Measurements from ENCODE around the gene XXYLT1.
A peak's percentile ranks its signal among the peaks of the same experiment; 100 is the strongest.
"Not testable (repeated sequence)": the region's sequence is repeated elsewhere in the genome, so short reads cannot be mapped to it uniquely, and the experiment has no call there.

The XXYLT1 gene

GRCh38 chr3:195186710-195187047 is 84.3 kb downstream of the XXYLT1 start:
- not testable (repeated sequence) for DNase-seq (ENCODE audit: low read depth in 4 of 4, low spot score in 1 of 4)

- no peak for DNase-seq (ENCODE audit: low read depth in 4 of 4, low spot score in 1 of 4)
These were observed 84.8 kb downstream of the XXYLT1 start for GRCh38 chr3:195186041-195186709.

- no peak for DNase-seq (ENCODE audit: low read depth in 4 of 4, low spot score in 1 of 4)
These were observed 85.4 kb downstream of the XXYLT1 start for GRCh38 chr3:195185583-195185982.

- no peak for DNase-seq (ENCODE audit: low read depth in 4 of 4, low spot score in 1 of 4)
These were observed 86.1 kb downstream of the XXYLT1 start for GRCh38 chr3:195184716-195185421.

DNA sequence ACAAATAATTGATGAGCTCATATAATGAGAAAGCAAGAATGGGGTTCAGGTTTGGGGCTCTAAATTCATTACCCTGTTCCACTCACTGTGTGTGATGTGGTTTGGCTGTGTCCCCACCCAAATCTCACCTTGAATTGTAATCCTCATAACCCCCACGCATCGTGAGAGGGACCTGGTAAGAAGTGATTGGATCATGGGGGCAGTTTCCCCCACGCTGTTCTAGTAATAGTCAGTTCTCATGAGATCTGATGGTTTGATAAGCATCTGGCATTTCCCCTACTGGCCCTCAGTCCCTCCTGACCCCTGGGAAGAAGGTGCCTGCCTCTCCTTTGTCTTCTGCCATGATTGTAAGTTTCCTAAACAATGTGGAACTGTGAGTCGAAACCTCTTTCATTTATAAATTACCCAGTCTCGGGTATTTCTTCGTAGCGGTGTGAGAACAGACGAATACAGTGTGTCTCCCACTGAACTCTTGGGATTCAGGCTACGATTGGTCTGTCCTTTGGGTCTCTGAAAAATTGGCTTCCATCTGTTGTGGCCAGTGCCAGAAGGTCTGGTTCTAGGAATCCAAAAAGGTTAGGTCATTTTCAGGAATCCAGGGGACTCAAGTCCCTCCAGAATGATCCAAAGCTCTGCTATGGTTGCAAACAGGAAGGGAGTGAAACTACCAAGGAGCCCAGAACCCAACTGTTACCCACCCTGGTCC is 87.7 kb downstream of the XXYLT1 start:
- peak in 1 of 4 experiments; percentile 21 for DNase-seq (ENCODE audit: low read depth in 4 of 4, low spot score in 1 of 4)

- DNase-seq (ENCODE audit: low read depth in 4 of 4, low spot score in 1 of 4), result no peak
These were observed 88.5 kb downstream of the XXYLT1 start for GRCh38 chr3:195182470-195182795.

DNA sequence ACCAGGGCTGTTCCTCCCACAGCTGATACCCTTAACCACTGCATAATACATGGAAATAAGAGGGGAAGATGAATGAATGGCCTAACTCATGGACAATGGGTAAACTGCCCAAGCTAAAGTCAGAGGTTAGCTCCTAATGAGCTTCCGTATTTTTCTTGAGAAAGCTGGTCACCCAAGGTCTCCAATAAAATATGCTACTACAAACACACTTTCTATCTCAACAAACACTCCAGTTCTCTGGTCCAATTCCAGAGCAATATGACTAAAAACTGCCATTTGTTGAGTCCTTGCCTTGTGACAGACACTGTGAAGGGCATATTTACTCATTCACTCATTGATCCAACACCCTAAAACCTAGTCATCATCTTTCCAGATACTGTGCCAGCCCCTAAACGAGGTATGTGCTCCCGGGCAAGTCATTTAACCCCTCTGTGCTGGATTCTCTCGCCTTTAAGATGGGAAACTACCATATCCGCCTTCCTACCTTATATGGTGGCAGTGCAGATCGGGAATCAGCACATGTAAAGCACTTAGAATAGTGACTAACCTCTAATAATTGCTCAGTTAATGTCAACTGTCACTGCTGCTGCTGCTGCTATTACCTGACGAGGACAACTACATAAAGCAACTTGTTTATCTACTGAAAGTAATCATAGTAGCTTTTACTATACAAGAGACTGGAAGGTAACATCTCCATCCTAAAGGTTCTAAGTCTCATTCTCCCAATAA is 89.1 kb downstream of the XXYLT1 start:
- no peak for DNase-seq (ENCODE audit: low read depth in 4 of 4, low spot score in 1 of 4)

GRCh38 chr3:195181113-195181498 is 89.9 kb downstream of the XXYLT1 start:
- DNase-seq (ENCODE audit: low read depth in 4 of 4, low spot score in 1 of 4), result no peak

DNA sequence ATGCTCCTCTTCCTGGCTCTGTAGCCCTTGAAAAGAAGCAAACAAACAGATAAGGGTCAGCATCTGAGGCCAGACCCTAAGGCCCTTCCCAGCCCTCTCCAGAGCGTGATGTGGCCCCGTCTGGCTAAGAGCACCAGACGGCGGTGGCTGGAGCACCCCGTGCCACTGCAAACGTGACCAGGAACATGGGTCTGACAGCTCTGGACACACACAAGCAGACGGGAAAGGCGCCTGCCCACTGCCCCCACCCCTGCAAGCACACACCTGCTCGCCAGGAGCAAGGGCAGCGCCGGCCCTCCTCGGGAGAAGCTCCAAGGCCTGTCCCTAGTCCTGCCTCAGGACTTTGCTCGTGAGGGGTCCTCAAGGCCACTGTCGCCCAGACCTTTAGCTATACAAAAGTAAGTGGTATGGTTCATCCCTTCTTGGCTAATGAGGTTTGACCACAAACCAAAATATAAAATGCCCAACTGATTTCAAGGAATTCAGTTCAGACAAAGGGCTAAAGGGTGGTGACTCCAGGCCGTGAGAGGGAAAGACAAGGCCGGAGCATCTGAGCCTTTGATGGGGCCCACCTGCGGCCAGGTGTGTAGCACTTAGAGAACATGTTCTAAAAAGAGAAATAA is 90.4 kb downstream of the XXYLT1 start:
- no peak for DNase-seq (ENCODE audit: low read depth in 4 of 4, low spot score in 1 of 4)

- no peak for DNase-seq (ENCODE audit: low read depth in 4 of 4, low spot score in 1 of 4)
These were observed 91.0 kb downstream of the XXYLT1 start for GRCh38 chr3:195179776-195180489.

DNA sequence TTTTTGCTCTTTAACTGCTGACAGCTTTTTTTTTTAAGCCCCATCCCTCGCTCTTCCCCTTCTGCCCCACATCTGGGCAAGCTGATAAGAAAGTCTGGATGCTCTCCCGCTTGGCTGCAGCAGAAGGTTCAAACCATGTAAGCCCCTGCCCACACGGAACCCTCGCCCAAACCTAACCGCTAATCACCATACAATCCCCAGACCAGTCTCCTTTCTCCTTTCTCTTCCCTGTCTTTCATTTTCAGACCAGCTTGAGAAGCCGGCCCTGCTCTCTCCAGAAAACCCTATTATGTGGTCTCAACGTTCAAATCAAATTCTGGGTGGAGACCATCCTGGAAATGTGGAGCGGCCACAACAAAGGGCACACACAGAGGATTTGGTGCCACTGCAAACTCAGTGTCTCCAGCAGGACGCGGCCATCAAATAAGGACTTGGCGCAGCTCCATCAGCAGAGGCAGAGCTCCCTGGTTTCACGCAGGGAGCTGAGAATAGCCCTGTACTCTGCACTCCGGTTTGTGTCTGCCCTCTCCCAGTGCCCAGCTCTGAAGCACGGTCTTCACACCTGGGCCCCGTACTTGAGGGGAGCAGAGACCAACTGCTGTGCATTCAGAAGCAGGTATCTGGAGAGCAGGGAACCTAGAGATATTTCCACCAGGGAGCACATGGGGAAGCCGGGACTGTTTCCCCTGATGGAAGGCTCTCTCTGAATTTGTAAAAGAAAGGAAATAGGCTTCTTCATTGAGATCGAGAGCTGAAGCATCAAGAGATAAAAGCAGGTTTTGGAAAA is 92.6 kb downstream of the XXYLT1 start:
- DNase-seq (ENCODE audit: low read depth in 4 of 4, low spot score in 1 of 4), result no peak

GRCh38 chr3:195177422-195178123 is 93.4 kb downstream of the XXYLT1 start:
- DNase-seq (ENCODE audit: low read depth in 4 of 4, low spot score in 1 of 4), result no peak

GRCh38 chr3:195176776-195177175 is 94.2 kb downstream of the XXYLT1 start:
- DNase-seq (ENCODE audit: low read depth in 4 of 4, low spot score in 1 of 4), result no peak

DNA sequence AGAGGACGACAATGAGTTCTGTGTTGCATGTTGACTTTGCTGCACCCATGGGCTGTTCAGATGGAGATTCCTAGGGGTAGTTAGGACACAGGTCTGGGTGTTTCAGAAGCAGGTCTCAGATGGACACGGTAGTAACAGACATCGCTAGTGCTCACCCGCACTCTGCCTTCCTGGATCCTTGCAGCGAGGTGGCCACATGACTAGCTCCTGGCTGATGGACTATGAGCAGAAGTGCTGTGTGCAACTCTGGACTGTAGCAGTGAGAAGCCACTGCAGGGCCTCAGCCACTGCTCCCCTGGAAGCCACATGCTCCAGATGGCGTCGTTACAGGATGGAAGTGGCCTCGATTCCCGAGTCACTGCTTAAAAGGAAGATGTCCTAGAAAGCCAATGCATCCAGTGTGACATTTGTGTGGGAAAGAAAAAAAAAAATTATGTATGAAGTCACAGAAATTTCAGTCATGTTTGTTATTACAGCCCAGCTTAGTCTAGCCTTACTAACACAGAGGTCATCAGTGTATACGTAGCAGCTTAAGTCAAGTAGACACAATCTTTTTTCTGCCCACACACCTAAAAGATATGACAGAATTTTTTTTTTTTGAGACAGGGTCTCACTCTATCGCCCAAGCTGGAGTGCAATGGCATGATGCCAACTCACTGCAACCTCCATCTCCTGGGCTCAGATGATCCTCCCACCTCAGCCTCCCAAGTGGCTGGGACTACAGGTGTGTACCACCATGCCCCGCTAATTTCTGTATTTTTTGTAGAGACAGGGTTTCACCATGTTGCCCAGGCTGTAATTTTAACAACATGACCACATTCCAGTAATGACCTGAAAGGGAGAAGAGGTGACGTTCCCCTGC is 95.3 kb downstream of the XXYLT1 start:
- DNase-seq (ENCODE audit: low read depth in 4 of 4, low spot score in 1 of 4), result no peak

DNA sequence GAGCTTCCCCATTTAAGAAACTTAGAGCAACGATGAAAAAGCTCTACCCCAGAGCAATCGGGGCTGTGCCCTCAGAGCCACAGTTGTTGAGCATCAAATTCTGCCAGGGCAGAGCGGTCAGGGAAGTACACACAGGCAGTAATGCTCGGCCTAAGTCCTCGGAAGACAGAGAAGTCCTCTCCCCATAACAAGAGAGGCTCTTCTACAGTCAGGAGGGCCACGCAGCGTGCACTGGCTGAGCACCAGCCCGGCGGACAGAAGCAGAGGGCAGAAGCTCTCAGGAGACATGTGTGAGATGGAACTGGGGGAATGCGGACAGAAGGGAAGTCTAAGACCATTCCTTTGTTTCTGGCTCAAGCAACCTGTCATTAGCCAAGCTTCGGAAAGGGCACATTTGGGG is 95.9 kb downstream of the XXYLT1 start:
- DNase-seq (ENCODE audit: low read depth in 4 of 4, low spot score in 1 of 4), result no peak

DNA sequence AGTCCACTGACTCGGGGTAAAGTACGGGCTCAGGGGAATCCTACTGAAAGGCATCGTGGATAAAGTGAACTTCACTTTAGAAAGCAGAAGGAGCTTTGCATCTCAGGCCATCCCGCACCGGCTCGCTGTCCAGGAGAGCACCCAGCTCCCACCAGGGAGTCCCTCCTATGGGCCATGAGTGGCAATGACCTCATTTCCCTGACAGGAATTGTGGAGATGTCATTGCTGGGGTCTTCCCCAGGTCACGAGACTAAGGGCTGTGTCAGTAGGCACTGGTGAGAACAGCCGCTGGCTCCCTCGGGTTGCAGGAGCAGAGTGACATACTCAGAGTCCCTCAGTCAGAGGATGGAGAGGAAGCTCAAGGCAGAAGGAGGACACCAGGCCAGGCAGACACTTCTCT is 97.3 kb downstream of the XXYLT1 start:
- DNase-seq (ENCODE audit: low read depth in 4 of 4, low spot score in 1 of 4), result no peak

GRCh38 chr3:195172896-195173295 is 98.1 kb downstream of the XXYLT1 start:
- DNase-seq (ENCODE audit: low read depth in 4 of 4, low spot score in 1 of 4), result no peak

DNA sequence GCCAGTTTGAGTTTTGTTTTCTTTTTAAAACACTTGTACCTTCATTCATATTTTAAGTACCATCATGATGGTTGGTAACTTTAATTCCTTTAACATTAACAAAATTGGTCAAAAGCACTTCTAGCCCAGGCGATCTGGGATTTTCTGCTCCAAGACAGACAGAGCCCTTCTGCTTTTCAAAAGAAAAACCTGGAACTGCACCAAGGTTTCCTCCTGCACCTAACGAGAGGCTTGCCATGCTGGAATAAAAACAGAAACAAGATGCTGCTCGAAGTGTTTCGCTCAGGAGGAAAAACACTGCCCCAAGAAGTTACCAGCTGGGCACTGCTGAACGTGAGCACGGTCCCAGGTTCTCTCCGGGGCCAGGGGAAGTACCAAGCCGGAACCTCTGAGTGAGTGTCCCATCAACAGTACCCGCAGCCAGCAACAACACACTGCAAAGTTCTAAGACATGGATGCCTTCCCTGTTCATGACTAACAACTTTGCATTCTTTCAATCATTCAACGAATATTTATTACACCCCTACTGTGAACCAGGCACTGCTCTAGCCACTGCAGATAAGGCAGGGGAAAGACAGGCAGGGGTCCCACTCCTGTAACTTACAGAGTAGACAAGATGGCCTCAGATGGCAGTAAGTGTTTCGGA is 98.8 kb downstream of the XXYLT1 start:
- DNase-seq (ENCODE audit: low read depth in 4 of 4, low spot score in 1 of 4), result no peak

Measured in stimulated activated CD4-positive, alpha-beta T cell treated with anti-CD3 and anti-CD28 coated beads, Interleukin-1b, Interleukin-23, amount 100 ng/mL, for 24 hours (primary cell).